DMS79 treated with DMSO at 0.1 percent for 48 hours (cell line): ENCODE results near the gene SAMM50.

Experiments
- DNase-seq: peaks from one replicate; lab custom pipeline; 2025; lab: John Stamatoyannopoulos, UW

The SAMM50 gene

GRCh38 chr22:44029069-44029468 lies 73.8 kb downstream of the SAMM50 start:
- no peak for DNase-seq

GRCh38 chr22:44030051-44030701 lies 74.9 kb downstream of the SAMM50 start:
- no peak for DNase-seq

GRCh38 chr22:44030702-44031082 lies 75.5 kb downstream of the SAMM50 start:
- DNase-seq: no peak

GRCh38 chr22:44031158-44031952 lies 76.1 kb downstream of the SAMM50 start:
- no peak for DNase-seq

GRCh38 chr22:44032126-44032730 lies 77.0 kb downstream of the SAMM50 start:
- no peak for DNase-seq

- no peak for DNase-seq
Measured at GRCh38 chr22:44033287-44033686, 78.0 kb downstream of the SAMM50 start.

- DNase-seq: no peak
Measured at GRCh38 chr22:44033694-44034093, 78.5 kb downstream of the SAMM50 start.

- no peak for DNase-seq
Measured at GRCh38 chr22:44037519-44038375, 82.5 kb downstream of the SAMM50 start.

- no peak for DNase-seq
Measured at GRCh38 chr22:44039566-44040171, 84.4 kb downstream of the SAMM50 start.

GRCh38 chr22:44042249-44043218 lies 87.3 kb downstream of the SAMM50 start:
- no peak for DNase-seq

GRCh38 chr22:44045145-44045544 lies 89.9 kb downstream of the SAMM50 start:
- DNase-seq: no peak
